Measurements from ENCODE around the gene ZNF362.

DNA sequence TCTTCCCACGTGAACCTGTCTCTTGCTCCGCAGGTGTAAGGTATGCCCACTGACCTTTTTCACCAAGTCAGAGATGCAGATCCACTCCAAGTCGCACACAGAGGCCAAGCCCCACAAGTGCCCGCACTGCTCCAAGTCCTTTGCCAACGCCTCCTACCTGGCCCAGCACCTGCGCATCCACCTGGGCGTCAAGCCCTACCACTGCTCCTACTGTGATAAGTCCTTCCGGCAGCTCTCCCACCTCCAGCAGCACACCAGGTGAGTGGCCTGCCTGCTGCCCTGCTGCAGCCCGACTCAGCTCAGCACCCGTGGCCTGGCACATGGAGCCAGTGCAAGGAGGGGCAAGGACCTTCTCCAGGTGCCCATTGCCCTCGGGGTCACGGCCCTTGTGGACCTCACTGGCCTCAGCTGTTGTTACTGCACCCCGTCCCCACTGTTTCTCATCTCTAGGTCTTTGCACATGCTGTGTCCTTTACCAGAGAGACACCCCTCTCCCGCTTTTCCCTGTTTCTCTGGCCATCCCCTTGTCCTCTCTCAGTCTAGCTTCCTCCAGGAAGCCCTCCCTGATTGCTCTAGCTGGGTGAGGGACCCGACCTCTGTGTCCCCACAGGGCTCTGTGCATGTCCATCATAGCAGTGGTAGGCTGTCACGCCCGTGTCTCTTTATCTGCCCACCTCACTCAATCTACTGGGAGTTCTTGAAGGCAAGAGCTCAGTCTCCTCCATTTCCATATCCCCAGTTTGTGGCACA, 25.4 kb downstream of the ZNF362 start:
- TF ChIP-seq RAD21 (IDR thresholded peaks at IDR 0.05; ENCODE audit: low read depth) = no peak
- TF ChIP-seq, protein P1, sequence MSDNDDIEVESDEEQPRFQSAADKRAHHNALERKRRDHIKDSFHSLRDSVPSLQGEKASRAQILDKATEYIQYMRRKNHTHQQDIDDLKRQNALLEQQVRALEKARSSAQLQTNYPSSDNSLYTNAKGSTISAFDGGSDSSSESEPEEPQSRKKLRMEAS (IDR thresholded peaks at IDR 0.05) = no peak
- TF ChIP-seq EZH2 (IDR thresholded peaks at IDR 0.05) = no peak
- TF ChIP-seq, protein P2, sequence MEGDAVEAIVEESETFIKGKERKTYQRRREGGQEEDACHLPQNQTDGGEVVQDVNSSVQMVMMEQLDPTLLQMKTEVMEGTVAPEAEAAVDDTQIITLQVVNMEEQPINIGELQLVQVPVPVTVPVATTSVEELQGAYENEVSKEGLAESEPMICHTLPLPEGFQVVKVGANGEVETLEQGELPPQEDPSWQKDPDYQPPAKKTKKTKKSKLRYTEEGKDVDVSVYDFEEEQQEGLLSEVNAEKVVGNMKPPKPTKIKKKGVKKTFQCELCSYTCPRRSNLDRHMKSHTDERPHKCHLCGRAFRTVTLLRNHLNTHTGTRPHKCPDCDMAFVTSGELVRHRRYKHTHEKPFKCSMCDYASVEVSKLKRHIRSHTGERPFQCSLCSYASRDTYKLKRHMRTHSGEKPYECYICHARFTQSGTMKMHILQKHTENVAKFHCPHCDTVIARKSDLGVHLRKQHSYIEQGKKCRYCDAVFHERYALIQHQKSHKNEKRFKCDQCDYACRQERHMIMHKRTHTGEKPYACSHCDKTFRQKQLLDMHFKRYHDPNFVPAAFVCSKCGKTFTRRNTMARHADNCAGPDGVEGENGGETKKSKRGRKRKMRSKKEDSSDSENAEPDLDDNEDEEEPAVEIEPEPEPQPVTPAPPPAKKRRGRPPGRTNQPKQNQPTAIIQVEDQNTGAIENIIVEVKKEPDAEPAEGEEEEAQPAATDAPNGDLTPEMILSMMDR (IDR thresholded peaks at IDR 0.05 in 2 of 3, conservative IDR thresholded peaks at IDR 0.05 in 1 of 3; ENCODE audit: borderline replicate concordance in 1 of 3, insufficient read depth in 1 of 3, low read depth in 2 of 3, low read length in 2 of 3) = no peak
- TF ChIP-seq CEBPB (IDR thresholded peaks at IDR 0.05; ENCODE audit: low read depth) = no peak
- no peak for TF ChIP-seq POLR2A (IDR thresholded peaks at IDR 0.05; ENCODE audit: borderline replicate concordance, extremely low read depth, insufficient read depth, insufficient read length)
- TF ChIP-seq, protein P3, sequence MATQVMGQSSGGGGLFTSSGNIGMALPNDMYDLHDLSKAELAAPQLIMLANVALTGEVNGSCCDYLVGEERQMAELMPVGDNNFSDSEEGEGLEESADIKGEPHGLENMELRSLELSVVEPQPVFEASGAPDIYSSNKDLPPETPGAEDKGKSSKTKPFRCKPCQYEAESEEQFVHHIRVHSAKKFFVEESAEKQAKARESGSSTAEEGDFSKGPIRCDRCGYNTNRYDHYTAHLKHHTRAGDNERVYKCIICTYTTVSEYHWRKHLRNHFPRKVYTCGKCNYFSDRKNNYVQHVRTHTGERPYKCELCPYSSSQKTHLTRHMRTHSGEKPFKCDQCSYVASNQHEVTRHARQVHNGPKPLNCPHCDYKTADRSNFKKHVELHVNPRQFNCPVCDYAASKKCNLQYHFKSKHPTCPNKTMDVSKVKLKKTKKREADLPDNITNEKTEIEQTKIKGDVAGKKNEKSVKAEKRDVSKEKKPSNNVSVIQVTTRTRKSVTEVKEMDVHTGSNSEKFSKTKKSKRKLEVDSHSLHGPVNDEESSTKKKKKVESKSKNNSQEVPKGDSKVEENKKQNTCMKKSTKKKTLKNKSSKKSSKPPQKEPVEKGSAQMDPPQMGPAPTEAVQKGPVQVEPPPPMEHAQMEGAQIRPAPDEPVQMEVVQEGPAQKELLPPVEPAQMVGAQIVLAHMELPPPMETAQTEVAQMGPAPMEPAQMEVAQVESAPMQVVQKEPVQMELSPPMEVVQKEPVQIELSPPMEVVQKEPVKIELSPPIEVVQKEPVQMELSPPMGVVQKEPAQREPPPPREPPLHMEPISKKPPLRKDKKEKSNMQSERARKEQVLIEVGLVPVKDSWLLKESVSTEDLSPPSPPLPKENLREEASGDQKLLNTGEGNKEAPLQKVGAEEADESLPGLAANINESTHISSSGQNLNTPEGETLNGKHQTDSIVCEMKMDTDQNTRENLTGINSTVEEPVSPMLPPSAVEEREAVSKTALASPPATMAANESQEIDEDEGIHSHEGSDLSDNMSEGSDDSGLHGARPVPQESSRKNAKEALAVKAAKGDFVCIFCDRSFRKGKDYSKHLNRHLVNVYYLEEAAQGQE (IDR thresholded peaks at IDR 0.05; ENCODE audit: low read depth) = no peak
- TF ChIP-seq POLR2AphosphoS5 (IDR thresholded peaks at IDR 0.05; ENCODE audit: low read depth, low read length) = no peak
- no peak for TF ChIP-seq ZFX (IDR thresholded peaks at IDR 0.05)
- TF ChIP-seq EZH2phosphoT487 (IDR thresholded peaks at IDR 0.05; ENCODE audit: borderline replicate concordance) = no peak
- no peak for TF ChIP-seq SP1 (IDR thresholded peaks at IDR 0.05; ENCODE audit: low read depth)
- no peak for TF ChIP-seq JUND (IDR thresholded peaks at IDR 0.05)

Data from HCT116 (cell line).